Muscle layer of duodenum (tissue), 2 donors: ENCODE results near the gene OR1J2.
"Not testable (repeated sequence)": the region's sequence is repeated elsewhere in the genome, so short reads cannot be mapped to it uniquely, and the experiment has no call there.

Source experiments
- H3K27ac ChIP-seq: one replicate; pipeline ENCODE4 v1.7.0; 2013; ENCODE audit warnings: mild to moderate bottlenecking, low read length
- H3K27me3 ChIP-seq: one replicate; pipeline ENCODE4 v1.7.0; 2013; ENCODE audit warnings: low read depth, mild to moderate bottlenecking, control low read depth, low read length
- H3K36me3 ChIP-seq, 2 donors: one replicate each; pipeline ENCODE4 v1.7.0; 2013; ENCODE audit warnings: low read length in 2 of 2, control low read depth in 1 of 2, mild to moderate bottlenecking in 1 of 2; ENCODE audit not compliant: insufficient read depth in 2 of 2, control insufficient read depth in 1 of 2
- H3K4me1 ChIP-seq, 2 donors: one replicate each; pipeline ENCODE4 v1.7.0; 2013; ENCODE audit warnings: low read length in 2 of 2, mild to moderate bottlenecking in 2 of 2, control low read depth in 1 of 2, moderate library complexity in 1 of 2; ENCODE audit not compliant: insufficient read depth in 2 of 2, control insufficient read depth in 1 of 2
- H3K4me3 ChIP-seq, 2 donors: one replicate each; pipeline ENCODE4 v1.7.0; 2013; ENCODE audit warnings: low read length in 2 of 2, low read depth in 1 of 2, mild to moderate bottlenecking in 1 of 2
- H3K9me3 ChIP-seq, 2 donors: one replicate each; pipeline ENCODE4 v1.7.0; 2013; ENCODE audit warnings: low read length in 2 of 2, control low read depth in 1 of 2, mild to moderate bottlenecking in 1 of 2; ENCODE audit not compliant: control insufficient read depth in 1 of 2
- donor health status: healthy.

The OR1J2 gene

DNA sequence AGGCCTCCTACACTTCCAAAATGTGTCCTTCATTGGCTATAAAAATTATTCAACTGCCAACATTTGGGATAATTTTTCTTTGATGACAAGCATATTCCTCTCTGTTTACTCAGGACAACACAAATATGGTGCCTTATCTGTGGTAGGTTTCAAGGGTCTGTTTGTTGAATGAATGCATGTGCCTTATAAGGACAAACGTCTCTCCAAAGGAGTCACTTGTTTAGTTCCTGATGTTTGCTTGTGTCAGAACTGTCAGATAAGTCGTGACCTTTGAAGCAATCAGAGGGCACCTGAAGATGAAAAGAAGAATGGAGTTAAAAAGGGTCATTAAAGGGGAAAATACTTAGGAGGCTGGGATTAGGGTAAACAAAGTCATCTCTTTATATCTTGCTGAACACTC is 3.6 kb upstream of the OR1J2 start:
- Histone ChIP-seq H3K4me3 (no peak overlapping the region), H3K4me1 (no peaks in the 10 kb centered on the region), H3K27me3 (no peaks in the 10 kb centered on the region), H3K27ac (no peak overlapping the region), H3K9me3 (no peaks in the 10 kb centered on the region), H3K36me3 (no peaks in the 10 kb centered on the region)

GRCh38 chr9:122518226-122518625 is 7.6 kb downstream of the OR1J2 start:
- Histone ChIP-seq H3K27ac (no peak overlapping the region), H3K27me3 (no peaks in the 10 kb centered on the region), H3K9me3 (no peaks in the 10 kb centered on the region), H3K4me1 (no peaks in the 10 kb centered on the region), H3K4me3 (no peak overlapping the region), H3K36me3 (no peaks in the 10 kb centered on the region)

DNA sequence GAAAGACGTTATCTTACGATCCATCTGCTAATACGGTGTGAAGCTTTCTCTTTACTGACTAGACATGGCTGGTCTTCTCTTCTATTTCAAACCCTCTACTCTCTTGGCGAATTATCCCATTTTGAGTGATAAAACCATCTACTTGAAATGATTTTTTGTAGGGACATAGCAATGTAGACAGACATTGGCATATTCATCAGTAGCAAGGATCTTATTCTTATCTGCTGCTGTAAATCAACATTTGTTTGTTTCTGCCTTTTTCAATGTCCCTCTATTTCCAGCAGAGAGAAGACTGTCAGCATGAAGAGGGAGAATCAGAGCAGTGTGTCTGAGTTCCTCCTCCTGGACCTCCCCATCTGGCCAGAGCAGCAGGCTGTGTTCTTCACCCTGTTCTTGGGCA is 8.2 kb downstream of the OR1J2 start, which contains the start of gene OR1J4:
Gene OR1J4, plus strand, starts transcription at position 301 of the 400 bp plus-strand sequence. Its CDS starts 0 bp downstream, at position 301.
- Histone ChIP-seq H3K4me3 (no peak within 1 kb of the TSS), H3K27ac (no peak within 1 kb of the TSS), H3K27me3 (no peaks in the 10 kb centered on the region), H3K9me3 (no peaks in the 10 kb centered on the region), H3K4me1 (no peaks in the 10 kb centered on the region), H3K36me3 (no peaks in the 10 kb centered on the region)

- Histone ChIP-seq H3K4me1 (no peaks in the 10 kb centered on the region), H3K27ac (no peak overlapping the region), H3K27me3 (no peaks in the 10 kb centered on the region), H3K36me3 (no peaks in the 10 kb centered on the region), H3K9me3 (no peaks in the 10 kb centered on the region), H3K4me3 (no peak overlapping the region)
Measured at GRCh38 chr9:122519376-122519775, 8.8 kb downstream of the OR1J2 start.

GRCh38 chr9:122526602-122527001 is 16.0 kb downstream of the OR1J2 start:
- H3K9me3 ChIP-seq, result no peaks in the 10 kb centered on the region
- H3K36me3 ChIP-seq, result no peaks in the 10 kb centered on the region
- no peaks in the 10 kb centered on the region for H3K4me1 ChIP-seq
- no peak overlapping the region for H3K27ac ChIP-seq
- H3K27me3 ChIP-seq, result no peaks in the 10 kb centered on the region
- no peak overlapping the region for H3K4me3 ChIP-seq

GRCh38 chr9:122527193-122527592 is 16.6 kb downstream of the OR1J2 start, which contains the start of gene OR1N1:
OR1N1 (minus strand) TSS chr9:122527293; CDS start chr9:122527293, 0 bp downstream.
- no peak within 1 kb of the TSS for H3K4me3 ChIP-seq
- no peaks in the 10 kb centered on the region for H3K4me1 ChIP-seq
- no peaks in the 10 kb centered on the region for H3K27me3 ChIP-seq
- no peaks in the 10 kb centered on the region for H3K9me3 ChIP-seq
- no peak within 1 kb of the TSS for H3K27ac ChIP-seq
- no peaks in the 10 kb centered on the region for H3K36me3 ChIP-seq

DNA sequence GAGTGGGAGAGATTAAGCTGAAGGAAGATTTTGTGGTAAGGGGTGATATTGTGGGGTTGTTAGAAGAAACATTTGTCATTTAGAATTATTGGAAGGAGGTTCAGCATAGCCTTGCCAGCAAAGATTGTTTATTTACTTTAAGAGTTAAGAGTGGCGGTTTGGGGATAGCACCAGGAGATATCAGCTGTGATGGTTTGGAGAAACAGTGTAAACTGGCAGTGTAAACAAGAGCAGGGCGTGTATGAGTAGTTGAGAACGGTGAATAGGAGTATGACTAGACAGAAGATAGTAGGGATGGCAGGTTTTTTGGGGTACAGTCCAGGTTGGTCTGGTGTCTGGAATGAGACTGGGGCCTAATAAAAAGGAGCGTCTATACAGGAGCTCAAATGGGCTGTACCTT is 20.6 kb downstream of the OR1J2 start:
- not testable (repeated sequence) for H3K27me3 ChIP-seq, H3K4me3 ChIP-seq, H3K4me1 ChIP-seq, H3K36me3 ChIP-seq, H3K27ac ChIP-seq, H3K9me3 ChIP-seq

DNA sequence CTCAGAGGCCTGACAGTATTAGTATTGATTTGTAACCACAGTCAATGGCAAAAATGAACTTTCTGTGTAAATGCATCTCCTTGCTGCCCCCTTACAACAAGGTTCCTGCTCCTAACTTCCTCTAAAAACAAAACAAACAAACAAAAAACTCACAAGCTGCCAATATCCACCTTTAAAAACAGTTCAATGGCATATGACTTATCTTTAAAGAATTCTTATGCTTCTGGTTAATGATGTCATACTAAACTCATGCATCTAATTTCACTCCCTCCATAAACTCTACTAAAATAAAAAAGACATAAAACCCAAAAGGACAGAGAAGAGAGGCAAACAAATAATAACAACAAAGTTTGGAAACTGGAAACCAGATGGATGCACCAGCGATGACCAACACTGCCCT is 25.5 kb downstream of the OR1J2 start:
- Histone ChIP-seq H3K4me3 (no peak overlapping the region), H3K27ac (no peak overlapping the region), H3K27me3 (no peaks in the 10 kb centered on the region), H3K4me1 (no peaks in the 10 kb centered on the region), H3K36me3 (no peaks in the 10 kb centered on the region), H3K9me3 (no peaks in the 10 kb centered on the region)

- not testable (repeated sequence) for H3K27me3 ChIP-seq, H3K27ac ChIP-seq, H3K4me1 ChIP-seq, H3K9me3 ChIP-seq, H3K4me3 ChIP-seq, H3K36me3 ChIP-seq
Measured at GRCh38 chr9:122537066-122537465, 26.5 kb downstream of the OR1J2 start.

- Histone ChIP-seq H3K9me3 (no peaks in the 10 kb centered on the region), H3K36me3 (no peaks in the 10 kb centered on the region), H3K4me1 (no peaks in the 10 kb centered on the region), H3K4me3 (no peak overlapping the region), H3K27me3 (no peaks in the 10 kb centered on the region), H3K27ac (no peak overlapping the region)
Measured at GRCh38 chr9:122538757-122539156, 28.2 kb downstream of the OR1J2 start.

DNA sequence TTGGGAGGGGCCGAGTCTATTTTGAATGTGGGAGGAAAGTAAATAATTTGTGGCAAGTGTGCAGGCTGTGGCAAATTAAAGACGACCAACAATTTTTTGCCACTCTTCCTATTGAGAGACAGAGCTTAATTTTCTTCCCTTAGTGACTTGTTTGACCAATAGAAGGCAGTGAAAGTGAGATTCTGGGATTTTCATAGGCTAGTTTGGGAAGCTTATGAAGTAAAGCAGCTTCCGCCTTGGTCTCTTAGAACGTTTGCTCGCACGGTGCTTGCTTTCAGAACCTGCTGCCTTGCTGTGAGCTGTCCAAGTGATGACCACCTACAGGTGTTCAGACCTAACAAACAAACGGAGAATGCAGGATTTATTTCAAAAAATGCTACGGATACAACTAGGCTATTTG is 35.6 kb downstream of the OR1J2 start:
- no peak overlapping the region for H3K27ac ChIP-seq

DNA sequence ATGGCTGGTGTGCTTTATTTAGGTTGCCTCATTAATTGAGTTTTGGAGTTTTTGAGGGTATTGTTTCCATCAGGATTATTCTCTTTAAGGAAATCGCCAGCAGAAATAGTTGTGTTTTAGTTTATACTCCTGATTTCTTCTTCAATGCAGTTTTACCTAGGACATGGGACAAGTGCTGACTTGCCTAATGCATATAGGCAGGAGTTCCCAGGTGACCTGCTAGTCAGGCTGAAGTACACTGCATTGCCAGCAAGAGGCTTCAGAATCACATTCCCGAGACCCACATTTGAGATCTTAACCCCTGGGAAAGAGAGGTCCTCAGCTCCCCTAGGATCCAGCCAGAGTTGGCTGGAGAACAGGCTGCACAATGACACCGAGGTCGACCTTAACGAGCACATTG is 40.8 kb downstream of the OR1J2 start:
- no peaks in the 10 kb centered on the region for H3K9me3 ChIP-seq
- no peaks in the 10 kb centered on the region for H3K27me3 ChIP-seq
- no peak overlapping the region for H3K27ac ChIP-seq
- no peaks in the 10 kb centered on the region for H3K4me1 ChIP-seq
- no peak overlapping the region for H3K4me3 ChIP-seq
- H3K36me3 ChIP-seq, result no peaks in the 10 kb centered on the region

More for the DNA sequence above, 35.6 kb downstream of the OR1J2 start:
- Histone ChIP-seq H3K27me3 (no peaks in the 10 kb centered on the region), H3K36me3 (no peaks in the 10 kb centered on the region), H3K9me3 (no peaks in the 10 kb centered on the region), H3K4me1 (no peaks in the 10 kb centered on the region), H3K4me3 (no peak overlapping the region)
